Measurements from ENCODE around the gene C17orf113. TPM values are rescaled to one million over a fixed set of nuclear protein-coding genes. Genes with fewer than 3 reads are reported as not detected.

C17orf113 gene
- total and polyA plus RNA-seq, 12 donors: 0.26 to 1.2 (median 0.88) TPM

- no peak for TF ChIP-seq CTCF (IDR thresholded peaks at IDR 0.05)
Observed at GRCh38 chr17:42051645-42052044, 1.2 kb upstream of the C17orf113 start.

GRCh38 chr17:42051013-42051400 lies 606 bp upstream of the C17orf113 start:
- ATAC-seq (no peak), DNase-seq (no peak)
- H3K27me3 ChIP-seq: peaks cover 4 to 39% (median 32%) of the 10 kb centered on the region in 7 donors
- H3K4me3 ChIP-seq: peak overlapping the region in 9 of 10 donors; percentile 48 to 97 (median 76)
- no peaks in the 10 kb centered on the region for H3K9me3 ChIP-seq
- 61 to 64% methylated on average over 8 of the region's 8 CpGs for WGBS, 2 donors
- intact Hi-C loops (cut with DNase I): loop anchor here in 1 of 10 donors (1.0 kb wide), 1 partner anchor 16 kb away; no protein-coding TSS in a partner anchor
- H3K27ac ChIP-seq: no peak overlapping the region
- no peaks in the 10 kb centered on the region for H3K36me3 ChIP-seq
- no peak for TF ChIP-seq CTCF (IDR thresholded peaks at IDR 0.05)
- peaks cover 0 to 13% (median 7%) of the 10 kb centered on the region in 9 donors for H3K4me1 ChIP-seq

More at GRCh38 chr17:42051645-42052044, 1.2 kb upstream of the C17orf113 start:
- Histone ChIP-seq H3K27ac (no peak overlapping the region), H3K4me1 (peaks cover 0 to 13% (median 7%) of the 10 kb centered on the region in 9 donors), H3K36me3 (no peaks in the 10 kb centered on the region), H3K27me3 (peaks cover 4 to 44% (median 39%) of the 10 kb centered on the region in 7 donors), H3K4me3 (no peak overlapping the region), H3K9me3 (no peaks in the 10 kb centered on the region)
- 89 to 93% methylated on average over 7 of the region's 7 CpGs for WGBS, 2 donors
- intact Hi-C loops (cut with DNase I): loop anchor here in 1 of 10 donors (1.0 kb wide), 1 partner anchor 16 kb away; no protein-coding TSS in a partner anchor
- no peak for ATAC-seq
- DNase-seq: no peak

- H3K27ac ChIP-seq: peak overlapping the region in 5 of 10 donors; percentile 32 to 71 (median 41)
- TF ChIP-seq CTCF (IDR thresholded peaks at IDR 0.05): no peak
- H3K4me1 ChIP-seq: peaks cover 0 to 13% (median 7%) of the 10 kb centered on the region in 9 donors
- peaks cover 4 to 30% (median 22%) of the 10 kb centered on the region in 7 donors for H3K27me3 ChIP-seq
- ATAC-seq: peak in 4 of 8 donors; percentile 6 to 24 (median 12)
- no peak for DNase-seq
- H3K4me3 ChIP-seq: peak overlapping the region; percentile 48 to 97 (median 75)
- no peaks in the 10 kb centered on the region for H3K9me3 ChIP-seq
- H3K36me3 ChIP-seq: no peaks in the 10 kb centered on the region
- intact Hi-C loops (cut with DNase I): loop anchor here in 1 of 10 donors (1.0 kb wide), 1 partner anchor 25 kb away; no protein-coding TSS in a partner anchor
- WGBS, 2 donors: 1 to 2% methylated on average over 7 of the region's 7 CpGs
Observed at GRCh38 chr17:42049834-42050392, 488 bp downstream of the C17orf113 start.

- H3K36me3 ChIP-seq: peaks cover 0 to 7% (median 0%) of the 10 kb centered on the region in 9 donors
- TF ChIP-seq CTCF (IDR thresholded peaks at IDR 0.05): no peak
- no peak overlapping the region for H3K27ac ChIP-seq
- no peak overlapping the region for H3K4me3 ChIP-seq
- ATAC-seq: no peak
- intact Hi-C loops (cut with DNase I): no loop called here
- no peaks in the 10 kb centered on the region for H3K9me3 ChIP-seq
- peaks cover 0 to 9% (median under 1%) of the 10 kb centered on the region in 7 donors for H3K27me3 ChIP-seq
- WGBS, 2 donors: 87 to 88% methylated on average over 12 of the region's 12 CpGs
- DNase-seq: no peak
- peaks cover 0 to 13% (median 7%) of the 10 kb centered on the region in 9 donors for H3K4me1 ChIP-seq
Observed at GRCh38 chr17:42047343-42047742, 3.1 kb downstream of the C17orf113 start.
